OCI-LY7 (cell line): ENCODE measurements around the gene TSPAN9.

Source experiments
- EZH2phosphoT487 ChIP-seq: fragments of 200-600 bp; sonication (generic); IDR thresholded peaks from 2 replicates; pipeline ENCODE4 v1.6.1; 2018; ENCODE audit warnings: low read depth, borderline replicate concordance, mild to moderate bottlenecking, mixed run types, antibody characterized with exemption, low read length, moderate library complexity, mixed read lengths
- TF ChIP-seq, protein P1 (sequence below): fragments of 200-600 bp; sonication (generic); conservative IDR thresholded peaks from 2 replicates; pipeline ENCODE4 v1.5.1; 2014; ENCODE audit warnings: mild to moderate bottlenecking, antibody characterized with exemption, low read length, moderate library complexity, mixed read lengths

DNA sequence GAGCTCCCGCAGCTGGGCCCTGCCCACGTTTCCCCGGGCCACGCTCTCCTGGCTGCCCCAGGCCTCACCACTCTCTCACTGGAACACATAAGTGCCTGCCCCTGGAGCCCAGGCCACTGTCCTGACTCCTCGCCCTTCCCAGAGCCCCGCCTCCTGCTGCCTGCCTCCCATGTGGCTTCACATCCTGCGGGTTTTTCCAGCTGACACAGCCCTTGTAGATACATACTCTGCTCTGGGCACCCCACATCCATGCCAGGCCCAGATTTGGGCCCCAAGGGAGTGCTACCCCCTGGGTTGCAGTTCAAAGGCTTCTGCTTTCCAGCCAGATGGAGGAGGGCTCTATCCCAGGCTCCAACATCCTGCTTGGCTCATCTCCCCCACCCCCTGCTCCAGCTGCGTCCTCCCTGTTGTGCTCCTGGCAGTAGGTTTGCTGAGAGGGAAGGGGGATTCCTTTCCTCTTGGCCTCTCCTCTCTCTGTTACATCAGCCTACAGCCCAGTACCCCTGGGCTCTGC, 60.1 kb downstream of the TSPAN9 start:
- TF ChIP-seq, protein P1, sequence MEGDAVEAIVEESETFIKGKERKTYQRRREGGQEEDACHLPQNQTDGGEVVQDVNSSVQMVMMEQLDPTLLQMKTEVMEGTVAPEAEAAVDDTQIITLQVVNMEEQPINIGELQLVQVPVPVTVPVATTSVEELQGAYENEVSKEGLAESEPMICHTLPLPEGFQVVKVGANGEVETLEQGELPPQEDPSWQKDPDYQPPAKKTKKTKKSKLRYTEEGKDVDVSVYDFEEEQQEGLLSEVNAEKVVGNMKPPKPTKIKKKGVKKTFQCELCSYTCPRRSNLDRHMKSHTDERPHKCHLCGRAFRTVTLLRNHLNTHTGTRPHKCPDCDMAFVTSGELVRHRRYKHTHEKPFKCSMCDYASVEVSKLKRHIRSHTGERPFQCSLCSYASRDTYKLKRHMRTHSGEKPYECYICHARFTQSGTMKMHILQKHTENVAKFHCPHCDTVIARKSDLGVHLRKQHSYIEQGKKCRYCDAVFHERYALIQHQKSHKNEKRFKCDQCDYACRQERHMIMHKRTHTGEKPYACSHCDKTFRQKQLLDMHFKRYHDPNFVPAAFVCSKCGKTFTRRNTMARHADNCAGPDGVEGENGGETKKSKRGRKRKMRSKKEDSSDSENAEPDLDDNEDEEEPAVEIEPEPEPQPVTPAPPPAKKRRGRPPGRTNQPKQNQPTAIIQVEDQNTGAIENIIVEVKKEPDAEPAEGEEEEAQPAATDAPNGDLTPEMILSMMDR: no peak
- no peak for TF ChIP-seq EZH2phosphoT487
